ENCODE results near the gene QSER1.

GRCh38 chr11:33021937-33022336, 129.3 kb downstream of the QSER1 start:
- TF ChIP-seq POLR2A (IDR thresholded peaks at IDR 0.05): no peak
- TF ChIP-seq POLR2AphosphoS5 (IDR thresholded peaks at IDR 0.05): no peak
- no peak for TF ChIP-seq CTCF (IDR thresholded peaks at IDR 0.05)
- no peak for TF ChIP-seq EP300 (IDR thresholded peaks at IDR 0.05)

Measured in gastroesophageal sphincter (tissue), 3 donors.